HCT116 (cell line): Measurements from ENCODE around the gene MACF1. TPM values are rescaled to one million over a fixed set of nuclear protein-coding genes. Genes with fewer than 3 reads are reported as not detected.

ENCODE experiments used
- ATAC-seq: fragments of 200-7000 bp; cut with Tn5 transposase; 2 replicates; pipeline ENCODE4 v1.9.1; 2020; ENCODE audit warnings: mild to moderate bottlenecking, moderate library complexity
- BruUV-seq: library from RNA; stranded (reverse); fragments of 400-500 nt; replicated peaks from 2 replicates; lab custom pipeline; 2021; lab: Mats Ljungman, UMichigan
- CTCF ChIA-PET: fragments of 300-600 bp; sonication (Branson Sonifier 250); formaldehyde crosslinking; loops from one replicate; lab custom pipeline; 2021; ENCODE audit warnings: antibody characterized with exemption; lab: Charles Lee
- POLR2A ChIA-PET: fragments of 300-600, 350-600 bp; sonication (Branson Sonifier 250); formaldehyde crosslinking; loops from one replicate; lab custom pipeline; 2021; ENCODE audit warnings: antibody characterized with exemption; lab: Charles Lee
- RAD21 ChIA-PET, 2 experiments: fragments of 300-600 bp; sonication (Branson Sonifier 250); formaldehyde crosslinking; loops; one replicate each; lab custom pipeline; 2023; ENCODE audit warnings: low total read pairs in 2 of 2; ENCODE audit not compliant: uncharacterized antibody in 2 of 2, unreplicated experiment in 2 of 2, low non-redundant PET in 1 of 2; lab: Charles Lee
- DNase-seq: peaks from one replicate; pipeline ENCODE4 v3.0.0-alpha.2; 2010; ENCODE audit warnings: low read depth, low spot score
- H2AFZ ChIP-seq: fragments of 200-600 bp; shearing (Covaris generic), sonication (generic); 2 replicates; pipeline ENCODE4 v1.6.1; 2017; ENCODE audit warnings: low read depth, mixed run types, mixed read lengths, antibody characterized with exemption, low read length; ENCODE audit not compliant: poor library complexity, severe bottlenecking
- H3K27ac ChIP-seq: 2 replicates; pipeline ENCODE4 v1.5.1; 2012; ENCODE audit warnings: low read depth, low read length
- H3K27me3 ChIP-seq: fragments of 200-600 bp; sonication (generic); 2 replicates; pipeline ENCODE4 v1.6.1; 2016; ENCODE audit warnings: mixed run types, low read length, mixed read lengths; ENCODE audit not compliant: insufficient read depth
- H3K36me3 ChIP-seq, 2 experiments: fragments of 200-500 bp in 1 of 2; fragments of 200-600 bp in 1 of 2; sonication (Bioruptor generic) in 1 of 2; sonication (generic) in 1 of 2; 2 replicates each; pipeline versions ENCODE4 v1.5.1 to v1.6.1; 2014 to 2016; ENCODE audit warnings: low read length in 2 of 2, inconsistent platforms in 1 of 2, mixed read lengths in 1 of 2, mixed run types in 1 of 2; ENCODE audit not compliant: insufficient read depth in 2 of 2, control insufficient read depth in 1 of 2
- H3K4me1 ChIP-seq, 2 experiments: fragments of 200-600 bp in 1 of 2; sonication (generic) in 1 of 2; 2 replicates each; pipeline versions ENCODE4 v1.5.1 to v1.6.1; 2012 to 2017; ENCODE audit warnings: low read length in 2 of 2, inconsistent platforms in 1 of 2, mild to moderate bottlenecking in 1 of 2, mixed read lengths in 1 of 2, mixed run types in 1 of 2, moderate library complexity in 1 of 2; ENCODE audit not compliant: insufficient read depth in 2 of 2, control insufficient read depth in 1 of 2
- H3K4me2 ChIP-seq: fragments of 200-600 bp; sonication (generic); 2 replicates; pipeline ENCODE4 v1.6.1; 2017; ENCODE audit warnings: mixed run types, low read length, mixed read lengths
- H3K4me3 ChIP-seq, 2 experiments: fragments of 200-600 bp in 1 of 2; sonication (generic) in 1 of 2; replicated peaks in 1 of 2; 2 replicates each; pipeline ENCODE4 v1.5.1; 2011 to 2016; ENCODE audit warnings: low read length in 2 of 2, control low read depth in 1 of 2, low read depth in 1 of 2, mild to moderate bottlenecking in 1 of 2, mixed read lengths in 1 of 2, mixed run types in 1 of 2
- H3K79me2 ChIP-seq: fragments of 200-600 bp; sonication (generic); 2 replicates; pipeline ENCODE4 v1.6.1; 2017; ENCODE audit warnings: mild to moderate bottlenecking, mixed run types, low read length, moderate library complexity, mixed read lengths; ENCODE audit not compliant: insufficient read depth
- H3K9ac ChIP-seq: fragments of 200-600 bp; sonication (generic); 2 replicates; pipeline ENCODE4 v1.6.1; 2016; ENCODE audit warnings: low read length, mixed read lengths
- H3K9me2 ChIP-seq: fragments of 200-600 bp; sonication (generic), shearing (Covaris generic); 2 replicates; pipeline ENCODE4 v1.6.1; 2017; ENCODE audit warnings: mixed run types, mild to moderate bottlenecking, moderate library complexity; ENCODE audit not compliant: insufficient read depth
- H3K9me3 ChIP-seq, 2 experiments: fragments of 200-500 bp in 1 of 2; fragments of 200-600 bp in 1 of 2; sonication (Bioruptor generic) in 1 of 2; sonication (generic) in 1 of 2; 2 replicates each; pipeline ENCODE4 v1.6.1; 2014 to 2017; ENCODE audit warnings: low read length in 2 of 2, mixed read lengths in 2 of 2, inconsistent platforms in 1 of 2, low read depth in 1 of 2, mild to moderate bottlenecking in 1 of 2, mixed run types in 1 of 2, moderate library complexity in 1 of 2; ENCODE audit not compliant: control insufficient read depth in 1 of 2, insufficient read depth in 1 of 2
- H4K20me1 ChIP-seq: fragments of 200-600 bp; sonication (generic), shearing (Covaris generic); 2 replicates; pipeline ENCODE4 v1.6.1; 2017; ENCODE audit warnings: mixed run types, mild to moderate bottlenecking, moderate library complexity; ENCODE audit not compliant: insufficient read depth
- ATF3 ChIP-seq: IDR thresholded peaks from 2 replicates; pipeline ENCODE4 v1.6.1; 2012
- CBX3 ChIP-seq: IDR thresholded peaks from 2 replicates; pipeline ENCODE4 v1.6.1; 2012; ENCODE audit warnings: low read depth
- CEBPB ChIP-seq: IDR thresholded peaks from 2 replicates; pipeline ENCODE4 v1.6.1; 2012; ENCODE audit warnings: low read depth
- EGR1 ChIP-seq: IDR thresholded peaks from 2 replicates; pipeline ENCODE4 v1.6.1; 2012; ENCODE audit warnings: low read depth
- ELF1 ChIP-seq: IDR thresholded peaks from 2 replicates; pipeline ENCODE4 v1.6.1; 2012; ENCODE audit warnings: low read depth, borderline replicate concordance
- EZH2 ChIP-seq: fragments of 200-600 bp; sonication (generic); IDR thresholded peaks from 2 replicates; pipeline ENCODE4 v1.6.1; 2017; ENCODE audit warnings: antibody characterized with exemption, mixed run types
- FOSL1 ChIP-seq: IDR thresholded peaks from 2 replicates; pipeline ENCODE4 v1.6.1; 2012; ENCODE audit warnings: low read depth
- JUND ChIP-seq: IDR thresholded peaks from 2 replicates; pipeline ENCODE4 v1.6.1; 2012
- POLR2A ChIP-seq: IDR thresholded peaks from 2 replicates; pipeline ENCODE4 v1.7.0; 2011; ENCODE audit warnings: borderline replicate concordance; ENCODE audit not compliant: insufficient read depth, insufficient read length; ENCODE audit errors: extremely low read depth
- POLR2AphosphoS5 ChIP-seq: IDR thresholded peaks from 2 replicates; pipeline ENCODE4 v1.6.1; 2011; ENCODE audit warnings: mild to moderate bottlenecking, low read depth, low read length, moderate library complexity
- RAD21 ChIP-seq: IDR thresholded peaks from 2 replicates; pipeline ENCODE4 v1.6.1; 2012; ENCODE audit warnings: low read depth, mild to moderate bottlenecking
- SIN3A ChIP-seq: IDR thresholded peaks from 2 replicates; pipeline ENCODE4 v1.6.1; 2012; ENCODE audit warnings: low read depth
- TCF7L2 ChIP-seq: IDR thresholded peaks from 2 replicates; pipeline ENCODE4 v1.7.0; 2011; ENCODE audit warnings: borderline replicate concordance, inconsistent platforms; ENCODE audit not compliant: insufficient read depth, insufficient read length; ENCODE audit errors: extremely low read depth
- YY1 ChIP-seq: IDR thresholded peaks from 2 replicates; pipeline ENCODE4 v1.6.1; 2011; ENCODE audit warnings: low read length, low read depth, moderate library complexity, mild to moderate bottlenecking; ENCODE audit not compliant: insufficient replicate concordance; ENCODE audit errors: extremely low read depth
- ZBTB33 ChIP-seq: IDR thresholded peaks from 2 replicates; pipeline ENCODE4 v1.6.1; 2011; ENCODE audit warnings: mild to moderate bottlenecking, low read length, moderate library complexity; ENCODE audit not compliant: insufficient replicate concordance; ENCODE audit errors: extremely low read depth
- ZNF274 ChIP-seq: fragments of 200-500 bp; sonication (Bioruptor generic); IDR thresholded peaks from 2 replicates; pipeline ENCODE4 v1.6.1; 2014; ENCODE audit warnings: mild to moderate bottlenecking, low read depth, low read length, inconsistent platforms
- intact Hi-C: fragments of 100-400 bp; cut with micrococcal nuclease; formaldehyde crosslinking; loops from 2 replicates; pipeline ENCODE4 v1.10.0; 2022
- total RNA-seq: library from RNA; stranded (reverse); gene quantifications from one replicate; pipeline ENCODE4 v1.2.1, GENCODE V29; 2021; ENCODE audit not compliant: unreplicated experiment
- TF ChIP-seq, protein P1 (sequence below): IDR thresholded peaks from 2 replicates; pipeline ENCODE4 v1.6.1; 2012
- TF ChIP-seq, protein P2 (sequence below): IDR thresholded peaks from 2 replicates; pipeline ENCODE4 v1.6.1; 2012; ENCODE audit warnings: low read depth
- TF ChIP-seq, protein P3 (sequence below), 3 experiments: fragments of 200-600 bp in 1 of 3; sonication (generic) in 1 of 3; IDR thresholded peaks in 2 of 3; conservative IDR thresholded peaks in 1 of 3; 2 replicates each; pipeline ENCODE4 v1.5.1; 2012 to 2017; ENCODE audit warnings: low read depth in 2 of 3, low read length in 2 of 3, antibody characterized with exemption in 1 of 3, borderline replicate concordance in 1 of 3, control low read depth in 1 of 3, mild to moderate bottlenecking in 1 of 3, mixed read lengths in 1 of 3, mixed run types in 1 of 3, moderate library complexity in 1 of 3; ENCODE audit not compliant: insufficient read depth in 1 of 3

The MACF1 gene
- total RNA-seq, 1 experiment from 2014 or later: 146 TPM

- Histone ChIP-seq H3K4me1 (peaks cover 0 to 15% of the 10 kb centered on the region in 2 experiments; a peak in 3 of 4 replicates), H3K9me3 (no peaks in the 10 kb centered on the region), H3K4me2 (no peak overlapping the region), H3K79me2 (peaks cover 17% of the 10 kb centered on the region; the same call in 1 of the 2 replicates), H4K20me1 (no peaks in the 10 kb centered on the region), H3K36me3 (no peaks in the 10 kb centered on the region), H3K9me2 (no peaks in the 10 kb centered on the region), H3K27me3 (no peaks in the 10 kb centered on the region), H3K9ac (no peak overlapping the region), H3K27ac (no peak overlapping the region), H2AFZ (no peak overlapping the region), H3K4me3 (no peak overlapping the region)
- POLR2A ChIA-PET: interaction anchor here (1.2 kb wide), 1 partner anchor 9 kb away, joined by 5 read pairs; no protein-coding TSS in a partner anchor
- DNase-seq: no peak
- TF ChIP-seq ELF1 (no peak), POLR2AphosphoS5 (no peak), EZH2 (no peak), ATF3 (no peak), POLR2A (no peak), CEBPB (no peak), ZBTB33 (no peak), TCF7L2 (no peak), RAD21 (no peak), EGR1 (no peak), ZNF274 (no peak), JUND (no peak), CBX3 (no peak), YY1 (no peak), SIN3A (no peak), FOSL1 (no peak)
- TF ChIP-seq, protein P1, sequence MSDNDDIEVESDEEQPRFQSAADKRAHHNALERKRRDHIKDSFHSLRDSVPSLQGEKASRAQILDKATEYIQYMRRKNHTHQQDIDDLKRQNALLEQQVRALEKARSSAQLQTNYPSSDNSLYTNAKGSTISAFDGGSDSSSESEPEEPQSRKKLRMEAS: no peak
- TF ChIP-seq, protein P2, sequence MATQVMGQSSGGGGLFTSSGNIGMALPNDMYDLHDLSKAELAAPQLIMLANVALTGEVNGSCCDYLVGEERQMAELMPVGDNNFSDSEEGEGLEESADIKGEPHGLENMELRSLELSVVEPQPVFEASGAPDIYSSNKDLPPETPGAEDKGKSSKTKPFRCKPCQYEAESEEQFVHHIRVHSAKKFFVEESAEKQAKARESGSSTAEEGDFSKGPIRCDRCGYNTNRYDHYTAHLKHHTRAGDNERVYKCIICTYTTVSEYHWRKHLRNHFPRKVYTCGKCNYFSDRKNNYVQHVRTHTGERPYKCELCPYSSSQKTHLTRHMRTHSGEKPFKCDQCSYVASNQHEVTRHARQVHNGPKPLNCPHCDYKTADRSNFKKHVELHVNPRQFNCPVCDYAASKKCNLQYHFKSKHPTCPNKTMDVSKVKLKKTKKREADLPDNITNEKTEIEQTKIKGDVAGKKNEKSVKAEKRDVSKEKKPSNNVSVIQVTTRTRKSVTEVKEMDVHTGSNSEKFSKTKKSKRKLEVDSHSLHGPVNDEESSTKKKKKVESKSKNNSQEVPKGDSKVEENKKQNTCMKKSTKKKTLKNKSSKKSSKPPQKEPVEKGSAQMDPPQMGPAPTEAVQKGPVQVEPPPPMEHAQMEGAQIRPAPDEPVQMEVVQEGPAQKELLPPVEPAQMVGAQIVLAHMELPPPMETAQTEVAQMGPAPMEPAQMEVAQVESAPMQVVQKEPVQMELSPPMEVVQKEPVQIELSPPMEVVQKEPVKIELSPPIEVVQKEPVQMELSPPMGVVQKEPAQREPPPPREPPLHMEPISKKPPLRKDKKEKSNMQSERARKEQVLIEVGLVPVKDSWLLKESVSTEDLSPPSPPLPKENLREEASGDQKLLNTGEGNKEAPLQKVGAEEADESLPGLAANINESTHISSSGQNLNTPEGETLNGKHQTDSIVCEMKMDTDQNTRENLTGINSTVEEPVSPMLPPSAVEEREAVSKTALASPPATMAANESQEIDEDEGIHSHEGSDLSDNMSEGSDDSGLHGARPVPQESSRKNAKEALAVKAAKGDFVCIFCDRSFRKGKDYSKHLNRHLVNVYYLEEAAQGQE: no peak
- TF ChIP-seq, protein P3, sequence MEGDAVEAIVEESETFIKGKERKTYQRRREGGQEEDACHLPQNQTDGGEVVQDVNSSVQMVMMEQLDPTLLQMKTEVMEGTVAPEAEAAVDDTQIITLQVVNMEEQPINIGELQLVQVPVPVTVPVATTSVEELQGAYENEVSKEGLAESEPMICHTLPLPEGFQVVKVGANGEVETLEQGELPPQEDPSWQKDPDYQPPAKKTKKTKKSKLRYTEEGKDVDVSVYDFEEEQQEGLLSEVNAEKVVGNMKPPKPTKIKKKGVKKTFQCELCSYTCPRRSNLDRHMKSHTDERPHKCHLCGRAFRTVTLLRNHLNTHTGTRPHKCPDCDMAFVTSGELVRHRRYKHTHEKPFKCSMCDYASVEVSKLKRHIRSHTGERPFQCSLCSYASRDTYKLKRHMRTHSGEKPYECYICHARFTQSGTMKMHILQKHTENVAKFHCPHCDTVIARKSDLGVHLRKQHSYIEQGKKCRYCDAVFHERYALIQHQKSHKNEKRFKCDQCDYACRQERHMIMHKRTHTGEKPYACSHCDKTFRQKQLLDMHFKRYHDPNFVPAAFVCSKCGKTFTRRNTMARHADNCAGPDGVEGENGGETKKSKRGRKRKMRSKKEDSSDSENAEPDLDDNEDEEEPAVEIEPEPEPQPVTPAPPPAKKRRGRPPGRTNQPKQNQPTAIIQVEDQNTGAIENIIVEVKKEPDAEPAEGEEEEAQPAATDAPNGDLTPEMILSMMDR (IDR thresholded peaks at IDR 0.05 in 2 of 3, conservative IDR thresholded peaks at IDR 0.05 in 1 of 3; ENCODE audit: borderline replicate concordance in 1 of 3, insufficient read depth in 1 of 3, low read depth in 2 of 3, low read length in 2 of 3): no peak
- BruUV-seq: no TSS peak
- RAD21 ChIA-PET: no interaction called here
- CTCF ChIA-PET: interaction anchor here (2.2 kb wide), 1 partner anchor 14 kb away, joined by 8 read pairs; no protein-coding TSS in a partner anchor
- intact Hi-C loops: no loop called here
- ATAC-seq: no peak
Measured at GRCh38 chr1:39205781-39206464, 1.4 kb downstream of the MACF1 start.
